IMR-90 (cell line): ENCODE results near the gene FAXC. TPM values are rescaled to one million over a fixed set of nuclear protein-coding genes. Genes with fewer than 3 reads are reported as not detected.

Source experiments
- ATAC-seq: fragments of 200-7000 bp; cut with Tn5 transposase; 2 replicates; pipeline ENCODE4 v1.9.1; 2020; ENCODE audit warnings: low read depth, mild to moderate bottlenecking, moderate library complexity
- BruUV-seq: library from RNA; stranded (reverse); fragments of 400-500 nt; replicated peaks from 2 replicates; lab custom pipeline; 2021; lab: Mats Ljungman, UMichigan
- CTCF ChIA-PET: fragments of 300-600 bp; formaldehyde crosslinking; extraction: SDS; loops from one replicate; lab custom pipeline; 2021; ENCODE audit warnings: antibody characterized with exemption; lab: Yijun Ruan, JAX
- POLR2A ChIA-PET: fragments of 300-600 bp; sonication (Branson Sonifier 250); formaldehyde crosslinking; loops from one replicate; lab custom pipeline; 2022; ENCODE audit warnings: antibody characterized with exemption; ENCODE audit not compliant: unreplicated experiment; lab: Charles Lee
- DNase-seq: peaks from one replicate; pipeline ENCODE4 v3.0.0; 2013
- H2AFZ ChIP-seq: replicated peaks from 2 replicates; pipeline ENCODE3; 2013; ENCODE audit warnings: low read length, mild to moderate bottlenecking; ENCODE audit not compliant: poor library complexity
- H2AK5ac ChIP-seq: 2 replicates; pipeline ENCODE4 v1.6.1; 2013; ENCODE audit warnings: low read depth, low read length, inconsistent platforms
- H2AK9ac ChIP-seq: replicated peaks from 2 replicates; pipeline ENCODE3; 2013; ENCODE audit warnings: mild to moderate bottlenecking, low read depth, low read length, moderate library complexity; ENCODE audit not compliant: poor library complexity
- H2BK120ac ChIP-seq: 2 replicates; pipeline ENCODE4 v1.6.1; 2013; ENCODE audit warnings: low read depth, low read length, inconsistent platforms
- H2BK15ac ChIP-seq: 3 replicates; pipeline ENCODE4 v1.6.1; 2013; ENCODE audit warnings: low read depth, low read length, inconsistent platforms
- H2BK20ac ChIP-seq: 2 replicates; pipeline ENCODE4 v1.6.1; 2013; ENCODE audit warnings: low read depth, mild to moderate bottlenecking, inconsistent platforms, low read length, moderate library complexity
- H2BK5ac ChIP-seq: 2 replicates; pipeline ENCODE4 v1.6.1; 2013; ENCODE audit warnings: mild to moderate bottlenecking, low read depth, low read length, inconsistent platforms; ENCODE audit not compliant: poor library complexity, severe bottlenecking
- H3K14ac ChIP-seq: replicated peaks from 2 replicates; pipeline ENCODE4 v1.6.1; 2013; ENCODE audit warnings: low read depth, low read length, inconsistent platforms
- H3K18ac ChIP-seq: 2 replicates; pipeline ENCODE4 v1.6.1; 2013; ENCODE audit warnings: low read depth, low read length, control low read depth
- H3K23ac ChIP-seq: 2 replicates; pipeline ENCODE4 v1.6.1; 2013; ENCODE audit warnings: low read depth, low read length, inconsistent platforms
- H3K27ac ChIP-seq: 2 replicates; pipeline ENCODE4 v1.5.1; 2013; ENCODE audit warnings: mild to moderate bottlenecking, control low read depth, low read length; ENCODE audit not compliant: insufficient read depth
- H3K27me3 ChIP-seq: 2 replicates; pipeline ENCODE4 v1.6.1; 2013; ENCODE audit warnings: low read length; ENCODE audit not compliant: control insufficient read depth, insufficient read depth
- H3K36me3 ChIP-seq: 2 replicates; pipeline ENCODE4 v1.6.1; 2013; ENCODE audit warnings: low read length, mixed read lengths; ENCODE audit not compliant: control insufficient read depth, insufficient read depth
- H3K4ac ChIP-seq: 2 replicates; pipeline ENCODE4 v1.6.1; 2013; ENCODE audit warnings: low read depth, low read length, inconsistent platforms
- H3K4me1 ChIP-seq: 2 replicates; pipeline ENCODE4 v1.6.1; 2013; ENCODE audit warnings: low read length, mixed read lengths; ENCODE audit not compliant: control insufficient read depth, insufficient read depth
- H3K4me2 ChIP-seq: 2 replicates; pipeline ENCODE4 v1.6.1; 2013; ENCODE audit warnings: low read depth, mild to moderate bottlenecking, control low read depth, low read length, moderate library complexity
- H3K4me3 ChIP-seq: 2 replicates; pipeline ENCODE4 v1.5.1; 2013; ENCODE audit warnings: low read depth, mild to moderate bottlenecking, control low read depth, low read length, moderate library complexity; ENCODE audit not compliant: insufficient read depth
- H3K56ac ChIP-seq: 2 replicates; pipeline ENCODE4 v1.6.1; 2013; ENCODE audit warnings: low read length, inconsistent platforms; ENCODE audit not compliant: insufficient read depth; ENCODE audit errors: extremely low read depth
- H3K79me1 ChIP-seq, 2 experiments: 2 replicates each; pipeline ENCODE4 v1.6.1; 2013; ENCODE audit warnings: low read length in 2 of 2, inconsistent platforms in 1 of 2, low read depth in 1 of 2
- H3K9ac ChIP-seq: 2 replicates; pipeline ENCODE4 v1.6.1; 2013; ENCODE audit warnings: low read depth, low read length, control low read depth
- H3K9me1 ChIP-seq: 2 replicates; pipeline ENCODE4 v1.6.1; 2013; ENCODE audit warnings: low read length, inconsistent platforms; ENCODE audit not compliant: insufficient read depth
- H3K9me3 ChIP-seq: 2 replicates; pipeline ENCODE4 v1.6.1; 2013; ENCODE audit warnings: low read length; ENCODE audit not compliant: control insufficient read depth, insufficient read depth
- H4K20me1 ChIP-seq: 2 replicates; pipeline ENCODE4 v1.6.1; 2013; ENCODE audit warnings: low read length, inconsistent platforms; ENCODE audit not compliant: insufficient read depth
- H4K5ac ChIP-seq: 2 replicates; pipeline ENCODE4 v1.6.1; 2013; ENCODE audit warnings: mild to moderate bottlenecking, low read depth, low read length, control low read depth
- H4K8ac ChIP-seq, 2 experiments: 2 replicates each; pipeline ENCODE4 v1.6.1; 2013; ENCODE audit warnings: low read depth in 2 of 2, low read length in 2 of 2, control low read depth in 1 of 2, inconsistent platforms in 1 of 2
- H4K91ac ChIP-seq: 2 replicates; pipeline ENCODE4 v1.6.1; 2013; ENCODE audit warnings: low read depth, low read length, inconsistent platforms; ENCODE audit not compliant: insufficient read depth
- NFE2L2 ChIP-seq: fragments of 150-350 bp; IDR thresholded peaks from 2 replicates; pipeline ENCODE4 v1.6.1; 2016; ENCODE audit warnings: low read depth, mild to moderate bottlenecking, low read length
- POLR2A ChIP-seq: IDR thresholded peaks from 2 replicates; pipeline ENCODE4 v1.6.1; 2012; ENCODE audit warnings: mild to moderate bottlenecking, low read depth, low read length
- WGBS, 2 experiments: methylation state at CpG; one replicate each; pipeline versions ENCODE4 v1.1.5 to v1.1.7; 2013; ENCODE audit warnings: missing lambda C conversion rate in 2 of 2; ENCODE audit not compliant: insufficient read length in 1 of 2; ENCODE audit errors: extremely low coverage in 2 of 2; 5-methylcytosine and 5-hydroxymethylcytosine counted together
- dilution Hi-C: fragments of 300-500 bp; cut with HindIII; formaldehyde crosslinking; loops from one replicate; pipeline ENCODE4 v1.14.3; 2018; ENCODE audit warnings: low sequenced_read_pairs; ENCODE audit not compliant: unreplicated experiment
- in situ Hi-C: fragments of 300-500 bp; cut with MboI; formaldehyde crosslinking; loops from 3 replicates; pipeline ENCODE4 v1.14.3; 2019; ENCODE audit warnings: low sequenced_read_pairs, inconsistent platforms, mixed read lengths
- intact Hi-C: fragments of 100-400 bp; cut with micrococcal nuclease; formaldehyde crosslinking; loops from 2 replicates; pipeline ENCODE4 v1.10.0; 2022
- polyA plus RNA-seq, 3 experiments: library from polyadenylated mRNA; depleted of rRNA; stranded (reverse); fragments of >200 nt; gene quantifications; 2 replicates each; pipeline ENCODE4 v1.2.3, GENCODE V29; 2012; ENCODE audit warnings: low replicate concordance in 1 of 3
- total RNA-seq: library from RNA; depleted of rRNA; stranded (reverse); fragments of >200 nt; gene quantifications from 2 replicates; pipeline ENCODE4 v1.2.3, GENCODE V29; 2012
- TF ChIP-seq, protein P1 (sequence below): fragments of 150-350 bp; IDR thresholded peaks from 2 replicates; pipeline ENCODE4 v1.6.1; 2017; ENCODE audit warnings: mild to moderate bottlenecking, antibody characterized with exemption, low read length, low read depth

The FAXC gene
- total and polyA plus RNA-seq, 2 of the 4 experiments (the other 2 are of a cell fraction), result 1.1 to 2.7 TPM

- no peak overlapping the region for H4K8ac ChIP-seq
Measured at GRCh38 chr6:99254616-99255550, 94.6 kb downstream of the FAXC start.

More at GRCh38 chr6:99254616-99255550, 94.6 kb downstream of the FAXC start:
- WGBS, 2 experiments, result 71% methylated on average over 5 of the region's 20 CpGs; no CpG with 5 or more reads in 1 of the 2 experiments
- Histone ChIP-seq H2AK9ac (no peak overlapping the region), H3K79me1 (no peaks in the 10 kb centered on the region), H2AK5ac (no peak overlapping the region), H3K14ac (no peak overlapping the region), H3K36me3 (no peaks in the 10 kb centered on the region), H3K9ac (no peak overlapping the region), H3K4ac (no peak overlapping the region), H3K56ac (no peak overlapping the region), H3K9me1 (no peaks in the 10 kb centered on the region), H3K27me3 (no peaks in the 10 kb centered on the region), H2BK15ac (no peak overlapping the region), H4K20me1 (no peaks in the 10 kb centered on the region), H2BK5ac (no peak overlapping the region), H2BK20ac (no peak overlapping the region), H3K23ac (no peak overlapping the region), H3K9me3 (no peaks in the 10 kb centered on the region), H4K91ac (no peak overlapping the region), H3K4me2 (no peak overlapping the region), H2BK120ac (no peak overlapping the region), H3K4me1 (no peaks in the 10 kb centered on the region), H3K18ac (no peak overlapping the region), H2AFZ (no peak overlapping the region), H3K27ac (no peak overlapping the region), H4K5ac (no peak overlapping the region), H3K4me3 (no peak overlapping the region)
- ATAC-seq (no peak), DNase-seq (no peak)
- intact Hi-C loops (no loop called here), dilution Hi-C loops (no loop called here), in situ Hi-C loops (no loop called here)
- ChIA-PET POLR2A (no interaction called here), CTCF (no interaction called here)
- BruUV-seq, result no TSS peak
- TF ChIP-seq, protein P1, sequence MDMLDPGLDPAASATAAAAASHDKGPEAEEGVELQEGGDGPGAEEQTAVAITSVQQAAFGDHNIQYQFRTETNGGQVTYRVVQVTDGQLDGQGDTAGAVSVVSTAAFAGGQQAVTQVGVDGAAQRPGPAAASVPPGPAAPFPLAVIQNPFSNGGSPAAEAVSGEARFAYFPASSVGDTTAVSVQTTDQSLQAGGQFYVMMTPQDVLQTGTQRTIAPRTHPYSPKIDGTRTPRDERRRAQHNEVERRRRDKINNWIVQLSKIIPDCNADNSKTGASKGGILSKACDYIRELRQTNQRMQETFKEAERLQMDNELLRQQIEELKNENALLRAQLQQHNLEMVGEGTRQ, result no peak
- TF ChIP-seq POLR2A (no peak), NFE2L2 (no peak)
